Thyroid gland (tissue), 4 donors: ENCODE measurements around the gene KCNJ11. TPM values are rescaled to one million over a fixed set of nuclear protein-coding genes. Genes with fewer than 3 reads are reported as not detected.

Source experiments
- DNase-seq, 2 donors: peaks; one replicate each; pipeline ENCODE4 v3.0.0-alpha.2; 2019
- H3K27ac ChIP-seq, 3 donors: fragments of 200-600 bp; sonication (generic); 1 replicate in 2 of 3; 2 replicates in 1 of 3; pipeline ENCODE4 v1.5.1; 2016 to 2019; ENCODE audit warnings: mild to moderate bottlenecking in 1 of 3, moderate library complexity in 1 of 3
- H3K27me3 ChIP-seq: fragments of 200-600 bp; sonication (generic); one replicate; pipeline ENCODE4 v1.5.1; 2019
- H3K36me3 ChIP-seq, 2 donors: fragments of 200-600 bp; sonication (generic); one replicate each; pipeline ENCODE4 v1.5.1; 2016 to 2019
- H3K4me1 ChIP-seq, 2 donors: fragments of 200-600 bp; sonication (generic); one replicate each; pipeline ENCODE4 v1.5.1; 2017 to 2019
- H3K4me3 ChIP-seq, 3 donors: fragments of 200-600 bp; sonication (generic); replicated peaks in 1 of 3; 1 replicate in 2 of 3; 2 replicates in 1 of 3; pipeline ENCODE4 v1.5.1; 2016; ENCODE audit warnings: mild to moderate bottlenecking in 1 of 3
- H3K9me3 ChIP-seq: fragments of 200-600 bp; sonication (generic); one replicate; pipeline ENCODE4 v1.5.1; 2017
- CTCF ChIP-seq, 6 experiments: fragments of 200-600 bp in 3 of 6; fragments of 450-650 bp in 3 of 6; sonication (generic) in 3 of 6; IDR thresholded peaks; one replicate each; pipeline ENCODE4 v1.5.1; 2016 to 2019; ENCODE audit warnings: antibody characterized with exemption in 6 of 6, mild to moderate bottlenecking in 2 of 6, inconsistent platforms in 1 of 6, moderate library complexity in 1 of 6
- POLR2A ChIP-seq, 2 donors: fragments of 450-650 bp; IDR thresholded peaks; one replicate each; pipeline ENCODE4 v1.6.1; 2017; ENCODE audit warnings: antibody characterized with exemption in 2 of 2, mild to moderate bottlenecking in 2 of 2, moderate library complexity in 1 of 2
- WGBS, 2 donors: methylation state at CpG; one replicate each; pipeline ENCODE4 v1.1.5; 2017; 5-methylcytosine and 5-hydroxymethylcytosine counted together
- intact Hi-C: fragments of 100-400 bp; cut with DNase I; formaldehyde crosslinking; loops from one replicate; pipeline ENCODE4 v1.15.1; 2023
- total RNA-seq, 4 donors: library from RNA; depleted of rRNA; stranded (reverse); fragments of >200 nt; gene quantifications; one replicate each; pipeline ENCODE4 v1.2.3, GENCODE V29; 2016

Gene KCNJ11
- total RNA-seq, 4 donors from 2014 or later, result 7.3 to 18.9 (median 15.9) TPM

- H3K4me1 ChIP-seq, result no peaks in the 10 kb centered on the region
- intact Hi-C loops, result no loop called here
- WGBS, 2 donors, result 84 to 92% methylated on average over 2 of the region's 2 CpGs
- H3K9me3 ChIP-seq, result no peaks in the 10 kb centered on the region
- H3K27me3 ChIP-seq, result no peaks in the 10 kb centered on the region
- no peak overlapping the region for H3K4me3 ChIP-seq
- H3K36me3 ChIP-seq, result peaks cover 0 to 45% of the 10 kb centered on the region in 2 donors
- no peak for DNase-seq
- no peak for TF ChIP-seq CTCF (IDR thresholded peaks at IDR 0.05)
- TF ChIP-seq POLR2A (IDR thresholded peaks at IDR 0.05), result no peak
- no peak overlapping the region for H3K27ac ChIP-seq
Observed at GRCh38 chr11:17369684-17370243, 18.7 kb downstream of the KCNJ11 start.

DNA sequence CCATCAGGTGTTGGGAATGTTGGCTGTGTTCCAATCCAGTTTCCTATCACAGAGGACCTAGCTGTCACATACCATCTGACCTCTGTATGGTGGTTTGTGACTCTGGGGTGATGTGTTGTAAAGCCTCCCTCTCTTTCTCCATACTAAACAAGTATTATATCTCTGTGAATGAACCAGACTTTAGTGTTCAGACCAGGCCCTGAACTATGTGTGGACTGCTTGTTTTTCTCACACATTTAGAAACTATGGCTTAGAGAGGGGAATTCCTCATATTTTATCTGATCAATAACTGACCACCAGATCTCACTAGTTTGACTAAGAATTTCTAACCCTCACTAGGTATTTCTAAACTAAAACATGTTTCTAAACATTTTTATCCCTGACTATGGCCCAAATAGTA is 19.4 kb downstream of the KCNJ11 start:
- H3K36me3 ChIP-seq, result peaks cover 0 to 45% of the 10 kb centered on the region in 2 donors
- DNase-seq, result no peak
- TF ChIP-seq CTCF (IDR thresholded peaks at IDR 0.05) (no peak), POLR2A (IDR thresholded peaks at IDR 0.05) (no peak)
- H3K4me3 ChIP-seq, result no peak overlapping the region
- no peak overlapping the region for H3K27ac ChIP-seq
- no peaks in the 10 kb centered on the region for H3K9me3 ChIP-seq
- intact Hi-C loops, result no loop called here
- no peaks in the 10 kb centered on the region for H3K27me3 ChIP-seq
- H3K4me1 ChIP-seq, result no peaks in the 10 kb centered on the region

DNA sequence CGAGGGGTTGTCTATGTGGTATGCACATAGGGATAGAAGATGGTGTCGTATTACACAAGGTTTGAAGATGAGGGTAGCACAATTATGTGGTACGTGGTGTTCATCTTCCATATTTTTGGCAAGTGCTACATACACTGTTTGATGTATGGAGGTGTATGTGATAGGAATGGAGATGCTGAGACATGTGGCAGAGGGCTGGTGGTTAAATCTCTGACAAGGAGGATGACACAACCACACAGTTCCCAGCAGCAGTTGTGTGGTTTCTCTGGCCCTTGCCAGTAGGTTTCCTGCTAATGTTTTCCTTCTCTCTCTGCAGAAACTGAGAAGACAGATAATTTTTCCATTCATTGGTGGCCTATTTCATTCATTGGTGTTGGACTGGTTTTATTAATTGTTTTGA is 19.9 kb downstream of the KCNJ11 start:
- intact Hi-C loops, result no loop called here
- H3K27ac ChIP-seq, result no peak overlapping the region
- no peaks in the 10 kb centered on the region for H3K4me1 ChIP-seq
- no peak overlapping the region for H3K4me3 ChIP-seq
- no peak for TF ChIP-seq CTCF (IDR thresholded peaks at IDR 0.05)
- TF ChIP-seq POLR2A (IDR thresholded peaks at IDR 0.05), result no peak
- H3K27me3 ChIP-seq, result no peaks in the 10 kb centered on the region
- H3K9me3 ChIP-seq, result no peaks in the 10 kb centered on the region
- peaks cover 0 to 45% of the 10 kb centered on the region in 2 donors for H3K36me3 ChIP-seq
- no peak for DNase-seq
- WGBS, 2 donors, result 94 to 95% methylated on average over 3 of the region's 3 CpGs

- intact Hi-C loops, result no loop called here
- Histone ChIP-seq H3K36me3 (peaks cover 0 to 32% of the 10 kb centered on the region in 2 donors), H3K4me3 (no peak overlapping the region), H3K27me3 (no peaks in the 10 kb centered on the region), H3K4me1 (no peaks in the 10 kb centered on the region), H3K27ac (no peak overlapping the region), H3K9me3 (no peaks in the 10 kb centered on the region)
- 80 to 100% methylated on average over 1 of the region's 1 CpG for WGBS, 2 donors
- TF ChIP-seq CTCF (IDR thresholded peaks at IDR 0.05) (no peak), POLR2A (IDR thresholded peaks at IDR 0.05) (no peak)
- no peak for DNase-seq
Observed at GRCh38 chr11:17366495-17366894, 22.0 kb downstream of the KCNJ11 start.

DNA sequence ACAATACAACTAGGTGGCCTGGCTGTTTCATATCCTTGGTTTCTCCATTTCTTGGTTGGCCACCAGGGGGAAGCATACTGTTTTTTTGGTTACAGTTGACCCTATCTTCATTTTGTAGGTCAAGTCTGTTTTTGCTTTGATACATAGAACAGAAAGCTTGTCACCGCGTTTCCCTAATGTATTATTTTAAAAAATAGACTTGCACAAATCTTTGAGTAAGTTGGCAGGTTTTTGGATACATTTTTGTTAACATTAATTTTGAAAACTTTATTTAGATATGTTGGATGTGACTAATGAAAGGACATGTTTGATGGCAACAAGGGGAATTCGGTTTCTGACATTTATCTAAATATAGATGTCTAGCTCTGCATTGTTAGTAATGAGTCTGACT is 33.9 kb downstream of the KCNJ11 start:
- intact Hi-C loops, result no loop called here
- Histone ChIP-seq H3K4me3 (no peak overlapping the region), H3K27ac (no peak overlapping the region), H3K9me3 (no peaks in the 10 kb centered on the region), H3K36me3 (no peaks in the 10 kb centered on the region), H3K4me1 (peaks cover 3 to 9% of the 10 kb centered on the region in 2 donors), H3K27me3 (no peaks in the 10 kb centered on the region)
- peak; percentile 68 to 69 for DNase-seq
- TF ChIP-seq CTCF (IDR thresholded peaks at IDR 0.05), result peak in 5 of 6 experiments; percentile 38 to 74 (median 67)
- no peak for TF ChIP-seq POLR2A (IDR thresholded peaks at IDR 0.05)
- WGBS, 2 donors, result 49 to 59% methylated on average over 3 of the region's 3 CpGs
